GM23248 (cell line): ENCODE results near the gene SSRP1. TPM values are rescaled to one million over a fixed set of nuclear protein-coding genes. Genes with fewer than 3 reads are reported as not detected.

Experiments used
- DNase-seq: peaks from one replicate; pipeline ENCODE4 v3.0.0-alpha.2; 2015
- H2AFZ ChIP-seq: fragments of 200-600 bp; sonication (generic); 2 replicates; pipeline ENCODE4 v1.6.1; 2016; ENCODE audit warnings: antibody characterized with exemption
- H3F3A ChIP-seq: fragments of 200-600 bp; sonication (generic); 2 replicates; pipeline ENCODE4 v1.6.1; 2016; ENCODE audit warnings: mild to moderate bottlenecking, antibody characterized with exemption, mixed run types; ENCODE audit not compliant: insufficient read depth
- H3K27ac ChIP-seq: fragments of 200-600 bp; sonication (generic); 2 replicates; pipeline ENCODE4 v1.5.1; 2016; ENCODE audit warnings: mild to moderate bottlenecking
- H3K27me3 ChIP-seq: fragments of 200-600 bp; sonication (generic); replicated peaks from 2 replicates; pipeline ENCODE4 v1.6.1; 2016; ENCODE audit warnings: mild to moderate bottlenecking; ENCODE audit not compliant: insufficient read depth
- H3K36me3 ChIP-seq: fragments of 200-600 bp; sonication (generic); 2 replicates; pipeline ENCODE4 v1.6.1; 2016; ENCODE audit warnings: low read depth, mild to moderate bottlenecking
- H3K4me1 ChIP-seq: fragments of 200-600 bp; sonication (generic); 2 replicates; pipeline ENCODE4 v1.6.1; 2016; ENCODE audit warnings: mild to moderate bottlenecking; ENCODE audit not compliant: insufficient read depth
- H3K4me2 ChIP-seq: fragments of 200-600 bp; sonication (generic); one replicate; pipeline ENCODE4 v1.6.1; 2016; ENCODE audit warnings: mild to moderate bottlenecking; ENCODE audit not compliant: unreplicated experiment
- H3K4me3 ChIP-seq: fragments of 200-600 bp; sonication (generic); 2 replicates; pipeline ENCODE4 v1.5.1; 2016; ENCODE audit warnings: mild to moderate bottlenecking
- H3K79me2 ChIP-seq: fragments of 200-600 bp; sonication (generic); 2 replicates; pipeline ENCODE4 v1.6.1; 2016; ENCODE audit warnings: mild to moderate bottlenecking; ENCODE audit not compliant: insufficient read depth
- H3K9ac ChIP-seq: fragments of 200-600 bp; sonication (generic); 2 replicates; pipeline ENCODE4 v1.6.1; 2016; ENCODE audit warnings: mild to moderate bottlenecking
- H3K9me2 ChIP-seq: fragments of 200-600 bp; sonication (generic); 2 replicates; pipeline ENCODE4 v1.6.1; 2016; ENCODE audit warnings: mixed run types, mild to moderate bottlenecking, moderate library complexity; ENCODE audit not compliant: insufficient read depth
- H3K9me3 ChIP-seq: fragments of 200-600 bp; sonication (generic); one replicate; pipeline ENCODE4 v1.6.1; 2017; ENCODE audit warnings: low read depth
- H4K20me1 ChIP-seq: fragments of 200-600 bp; sonication (generic); 2 replicates; pipeline ENCODE4 v1.6.0; 2016; ENCODE audit not compliant: insufficient read depth
- EZH2 ChIP-seq: fragments of 200-600 bp; sonication (generic); IDR thresholded peaks from 2 replicates; pipeline ENCODE4 v1.6.1; 2018; ENCODE audit warnings: antibody characterized with exemption, mild to moderate bottlenecking; ENCODE audit not compliant: insufficient read depth, poor library complexity, severe bottlenecking
- EZH2phosphoT487 ChIP-seq: fragments of 200-600 bp; sonication (generic); IDR thresholded peaks from 2 replicates; pipeline ENCODE4 v1.6.1; 2018; ENCODE audit warnings: antibody characterized with exemption, moderate library complexity, mild to moderate bottlenecking, low read depth; ENCODE audit not compliant: insufficient read depth
- WGBS, 2 experiments: methylation state at CpG; one replicate each; pipeline ENCODE4 v1.1.6; 2015 to 2017; ENCODE audit warnings: low lambda C conversion rate in 2 of 2, low coverage in 1 of 2; ENCODE audit errors: missing lambda C conversion rate in 2 of 2; 5-methylcytosine and 5-hydroxymethylcytosine counted together
- in situ Hi-C: fragments of 300-500 bp; cut with MboI; formaldehyde crosslinking; loops from 2 replicates; pipeline ENCODE4 v1.15.0; 2020
- polyA plus RNA-seq: library from polyadenylated mRNA; unstranded; fragments of >200 nt; fragmentation: Nextera tagmentation; extraction: Ambion mirVana; gene quantifications from 2 replicates; pipeline ENCODE4 v1.2.1, GENCODE V29; 2016
- total RNA-seq: library from RNA; depleted of rRNA; stranded (reverse); fragments of >200 nt; shearing (Covaris generic); gene quantifications from 2 replicates; pipeline ENCODE4 v1.2.3, GENCODE V29; 2014; rRNA removed

SSRP1 gene
- total and polyA plus RNA-seq, 2 experiments from 2014 or later, result 29.3 to 76.2 TPM

GRCh38 chr11:57276169-57276970 lies 59.3 kb downstream of the SSRP1 start:
- Histone ChIP-seq H3K9me3 (no peaks in the 10 kb centered on the region), H3K79me2 (no peaks in the 10 kb centered on the region), H3K4me2 (no peak overlapping the region), H3K4me1 (peaks cover 53% of the 10 kb centered on the region), H3K27me3 (no peaks in the 10 kb centered on the region), H3K4me3 (no peak overlapping the region), H3K9me2 (no peaks in the 10 kb centered on the region), H4K20me1 (no peaks in the 10 kb centered on the region), H3K9ac (no peak overlapping the region), H3F3A (peaks cover 35% of the 10 kb centered on the region), H2AFZ (no peak overlapping the region), H3K36me3 (no peaks in the 10 kb centered on the region), H3K27ac (no peak overlapping the region)
- in situ Hi-C loops, result no loop called here
- DNase-seq, result no peak
- 79 to 88% methylated on average over 3 of the region's 3 CpGs for WGBS, 2 experiments
- TF ChIP-seq EZH2phosphoT487, result no peak
- TF ChIP-seq EZH2, result no peak

Other genes starting within 250 kb of the SSRP1 start
- not detected in 2 replicates for gene LRRC55, start 153.9 kb downstream of the SSRP1 start, total RNA-seq
- not detected in 2 replicates for gene LRRC55, start 153.9 kb downstream of the SSRP1 start, polyA plus RNA-seq
- gene APLNR, start 98.6 kb downstream of the SSRP1 start, total RNA-seq, result not detected in 2 replicates
- gene APLNR, start 98.6 kb downstream of the SSRP1 start, polyA plus RNA-seq, result 0.18 TPM in 1 of 2 replicates, not detected in the other
- gene TNKS1BP1, start 10.9 kb downstream of the SSRP1 start, total RNA-seq, result 89.7 and 92.1 TPM in 2 replicates
- 88.2 and 88.8 TPM in 2 replicates for gene TNKS1BP1, start 10.9 kb downstream of the SSRP1 start, polyA plus RNA-seq
- not detected in 2 replicates for gene P2RX3, start 2.5 kb upstream of the SSRP1 start, total RNA-seq
- gene P2RX3, start 2.5 kb upstream of the SSRP1 start, polyA plus RNA-seq, result 0.10 TPM in 1 of 2 replicates, not detected in the other
- not detected in 2 replicates for gene PRG3, start 45.3 kb upstream of the SSRP1 start, total RNA-seq
- gene PRG3, start 45.3 kb upstream of the SSRP1 start, polyA plus RNA-seq, result not detected in 2 replicates
- 0.51 and 2.2 TPM in 2 replicates for gene PRG2, start 54.8 kb upstream of the SSRP1 start, total RNA-seq
- 2.6 and 2.8 TPM in 2 replicates for gene PRG2, start 54.8 kb upstream of the SSRP1 start, polyA plus RNA-seq
- gene SLC43A3, start 91.2 kb upstream of the SSRP1 start, total RNA-seq, result 23.2 and 57.7 TPM in 2 replicates
- gene SLC43A3, start 91.2 kb upstream of the SSRP1 start, polyA plus RNA-seq, result 33.3 and 33.4 TPM in 2 replicates
- 0.32 TPM in 1 of 2 replicates, not detected in the other for gene RTN4RL2, start 124.6 kb upstream of the SSRP1 start, total RNA-seq
- 0.80 and 1.1 TPM in 2 replicates for gene RTN4RL2, start 124.6 kb upstream of the SSRP1 start, polyA plus RNA-seq
- gene SLC43A1, start 179.8 kb upstream of the SSRP1 start, total RNA-seq, result 6.2 and 9.3 TPM in 2 replicates
- gene SLC43A1, start 179.8 kb upstream of the SSRP1 start, polyA plus RNA-seq, result 7.1 and 7.7 TPM in 2 replicates
- gene TIMM10, start 194.9 kb upstream of the SSRP1 start, total RNA-seq, result 29.0 and 48.3 TPM in 2 replicates
- gene TIMM10, start 194.9 kb upstream of the SSRP1 start, polyA plus RNA-seq, result 73.4 and 78.3 TPM in 2 replicates
- gene SMTNL1, start 201.7 kb upstream of the SSRP1 start, total RNA-seq, result not detected in 2 replicates
- not detected in 2 replicates for gene SMTNL1, start 201.7 kb upstream of the SSRP1 start, polyA plus RNA-seq
- gene UBE2L6, start 231.8 kb upstream of the SSRP1 start, total RNA-seq, result 32.8 and 41.5 TPM in 2 replicates
- 74.0 and 75.9 TPM in 2 replicates for gene UBE2L6, start 231.8 kb upstream of the SSRP1 start, polyA plus RNA-seq